ENCODE results near the gene BBS4.
"Not testable (repeated sequence)": the region's sequence is repeated elsewhere in the genome, so short reads cannot be mapped to it uniquely, and the experiment has no call there.

The BBS4 gene, protein sequence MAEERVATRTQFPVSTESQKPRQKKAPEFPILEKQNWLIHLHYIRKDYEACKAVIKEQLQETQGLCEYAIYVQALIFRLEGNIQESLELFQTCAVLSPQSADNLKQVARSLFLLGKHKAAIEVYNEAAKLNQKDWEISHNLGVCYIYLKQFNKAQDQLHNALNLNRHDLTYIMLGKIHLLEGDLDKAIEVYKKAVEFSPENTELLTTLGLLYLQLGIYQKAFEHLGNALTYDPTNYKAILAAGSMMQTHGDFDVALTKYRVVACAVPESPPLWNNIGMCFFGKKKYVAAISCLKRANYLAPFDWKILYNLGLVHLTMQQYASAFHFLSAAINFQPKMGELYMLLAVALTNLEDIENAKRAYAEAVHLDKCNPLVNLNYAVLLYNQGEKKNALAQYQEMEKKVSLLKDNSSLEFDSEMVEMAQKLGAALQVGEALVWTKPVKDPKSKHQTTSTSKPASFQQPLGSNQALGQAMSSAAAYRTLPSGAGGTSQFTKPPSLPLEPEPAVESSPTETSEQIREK
- long read RNA-seq, donor 1, transcript BBS4-201 (16 exons, 2,490 nt) = major isoform, 7 of 21 reads
- long read RNA-seq, donor 1, partial matches to known transcripts = 13 of 21 reads
- long read RNA-seq, donor 1, other reads (novel, unspliced or antisense) = 0 of 21 reads
- long read RNA-seq, donor 2, transcript BBS4-201 (16 exons, 2,490 nt) = major isoform, 5 of 16 reads
- long read RNA-seq, donor 2, partial matches to known transcripts = 0 of 16 reads
- long read RNA-seq, donor 2, other reads (novel, unspliced or antisense) = 10 of 16 reads
- long read RNA-seq, donor 3, partial matches to known transcripts = 0 of 3 reads
- long read RNA-seq, donor 3, other reads (novel, unspliced or antisense) = 0 of 3 reads
- long read RNA-seq, donor 4, partial matches to known transcripts = 79 of 80 reads
- long read RNA-seq, donor 4, other reads (novel, unspliced or antisense) = 0 of 80 reads
- long read RNA-seq, donor 5, partial matches to known transcripts = 0 of 2 reads
- long read RNA-seq, donor 5, other reads (novel, unspliced or antisense) = 0 of 2 reads
- long read RNA-seq, donor 6, partial matches to known transcripts = 0 of 12 reads
- long read RNA-seq, donor 6, other reads (novel, unspliced or antisense) = 10 of 12 reads
- long read RNA-seq, donor 7 = 0 reads
- long read RNA-seq, donor 8, transcript BBS4-201 (16 exons, 2,490 nt) = major isoform, 6 of 14 reads
- long read RNA-seq, donor 8, partial matches to known transcripts = 7 of 14 reads
- long read RNA-seq, donor 8, other reads (novel, unspliced or antisense) = 0 of 14 reads

DNA sequence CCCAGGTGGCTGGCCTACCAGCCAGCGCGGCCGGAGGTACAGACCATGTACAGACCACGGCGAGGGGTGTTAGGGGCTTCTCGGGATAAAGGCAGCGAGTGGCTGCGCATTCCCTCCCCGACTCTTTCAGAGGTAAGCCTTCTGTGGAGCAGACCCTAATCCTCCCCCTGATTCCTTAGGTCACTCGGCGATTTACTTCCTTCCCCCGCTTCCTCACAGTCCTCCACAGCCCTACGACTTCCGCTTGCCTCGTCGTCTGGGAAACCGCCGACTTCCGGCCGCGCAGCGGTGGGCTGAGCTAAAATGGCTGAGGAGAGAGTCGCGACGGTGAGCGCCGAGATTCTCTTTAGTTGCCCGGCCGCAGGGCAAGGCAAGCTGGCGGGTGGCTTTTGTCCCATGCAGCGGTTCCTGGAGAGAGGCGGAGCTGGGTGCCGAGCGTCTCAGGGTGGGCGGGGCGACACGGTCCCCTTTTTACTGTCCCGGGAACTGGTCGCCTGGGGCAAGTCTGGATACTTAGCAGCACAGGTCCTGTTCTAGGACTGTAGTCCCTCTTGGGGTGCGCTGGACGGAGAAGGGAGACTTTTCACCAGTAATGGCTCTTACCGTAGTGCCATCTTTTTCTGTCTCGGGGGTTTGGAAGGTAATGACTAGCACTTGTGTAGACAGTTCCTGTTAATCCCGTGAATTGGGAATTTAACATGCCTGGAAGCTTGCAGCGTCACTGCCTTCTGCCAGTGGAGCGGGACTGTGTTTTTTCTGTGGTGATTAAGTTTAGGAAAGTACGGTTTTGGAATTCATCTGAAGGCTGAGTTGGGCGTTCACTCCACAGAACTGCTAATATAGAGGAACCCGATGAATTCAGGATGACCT lies at the start of gene BBS4, which contains the start of gene HIGD2B:
TSS of gene BBS4 (plus strand) at position 283 of the 870 bp plus-strand sequence. CDS start at position 304, 21 bp downstream.
TSS of gene HIGD2B (minus strand) at position 258 of the 870 bp plus-strand sequence. CDS start 9,808 bp downstream, outside the sequence.
- DNase-seq = peak; percentile 96

DNA sequence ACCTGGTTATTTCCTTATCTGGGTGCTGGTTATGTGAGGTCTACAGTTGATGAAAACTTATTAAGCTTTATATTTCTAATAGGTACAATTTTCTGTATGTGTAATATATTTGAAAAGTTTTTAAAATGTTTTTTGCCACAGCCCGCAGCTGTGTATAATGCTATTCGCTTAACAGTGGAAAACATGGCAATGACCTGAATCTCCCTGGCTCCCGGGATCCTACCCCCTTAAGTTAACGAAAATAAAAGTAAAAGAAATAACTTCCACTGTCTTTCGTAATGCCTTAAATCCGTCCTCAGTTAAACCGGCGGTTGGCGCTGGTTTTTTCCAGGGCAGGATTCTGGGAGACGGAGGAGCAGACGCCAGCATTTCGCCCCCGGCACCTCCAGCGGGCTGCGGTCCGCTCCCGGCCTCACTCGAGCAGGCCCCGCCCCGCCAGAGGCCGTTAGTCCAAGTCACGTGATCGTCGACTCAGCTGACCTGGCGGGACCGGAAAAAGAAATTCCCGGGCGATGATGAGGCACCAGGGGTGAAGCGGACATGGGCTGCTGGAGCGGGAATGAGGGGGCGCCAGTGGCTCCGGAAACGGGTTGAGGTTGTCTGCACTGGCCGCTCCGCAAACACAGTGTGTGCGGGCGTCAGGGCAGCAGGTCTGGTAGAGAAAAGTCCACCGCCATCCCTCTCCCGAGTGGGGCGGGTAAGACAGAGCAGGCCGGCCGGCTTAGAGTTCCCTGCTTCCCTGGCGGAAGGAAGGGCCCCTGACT lies 49.3 kb upstream of the BBS4 start:
- DNase-seq = peak; percentile 65

DNA sequence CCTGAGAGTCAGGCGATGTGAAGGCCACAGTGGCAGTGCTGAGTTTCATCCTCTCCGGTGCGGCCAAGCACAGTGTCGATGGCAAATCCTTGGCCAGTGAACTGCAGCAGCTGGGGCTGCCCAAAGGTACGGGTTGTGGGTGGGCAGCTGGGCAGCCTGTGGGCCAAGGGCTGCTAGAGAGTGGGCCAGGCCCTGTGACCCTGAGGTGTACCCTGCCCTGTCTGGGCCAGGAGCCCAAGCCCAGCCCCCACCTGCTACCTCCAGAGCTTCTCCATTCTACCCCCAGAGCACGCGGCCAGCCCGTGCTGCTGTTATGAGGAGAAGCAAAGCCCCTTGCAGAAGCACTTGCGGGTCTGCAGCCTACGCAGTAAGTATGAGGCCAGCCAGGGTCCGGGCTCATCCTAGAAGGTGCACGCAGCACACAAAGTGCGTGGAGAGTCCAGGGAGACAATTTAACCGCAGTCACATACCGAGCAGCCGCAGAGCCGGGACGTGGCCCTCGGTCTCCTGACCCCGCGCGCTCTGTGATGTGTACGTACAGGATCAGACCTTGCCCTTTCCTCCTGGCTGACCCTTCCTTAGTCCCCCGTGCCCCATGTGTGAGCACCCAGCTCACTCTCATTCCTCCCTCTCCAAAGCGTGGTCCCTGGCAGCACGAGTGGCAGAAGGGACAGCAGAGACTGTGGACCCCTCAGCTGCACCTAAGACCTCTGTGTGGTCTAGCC lies 46.1 kb upstream of the BBS4 start:
- DNase-seq = not testable (repeated sequence)

DNA sequence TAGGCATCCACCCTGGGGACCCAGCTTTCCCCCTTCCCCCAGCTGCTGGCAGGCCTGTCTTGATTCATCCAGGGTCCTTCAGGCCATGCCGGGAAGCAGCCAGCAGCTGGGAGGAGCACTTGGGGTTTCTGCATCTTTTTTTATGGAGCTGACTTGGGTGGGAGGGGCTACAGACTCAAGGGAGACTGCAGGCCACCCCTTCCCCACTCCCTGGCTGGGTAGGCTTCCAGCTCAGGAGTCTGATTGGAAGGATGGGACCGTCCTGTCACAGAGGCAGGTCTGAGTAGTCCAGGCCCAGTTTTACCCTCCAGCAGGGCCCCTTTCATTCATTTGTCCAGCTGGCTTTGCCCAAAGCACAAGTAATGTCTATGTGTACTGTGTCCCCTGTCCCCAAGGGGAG lies 43.7 kb upstream of the BBS4 start:
- not testable (repeated sequence) for DNase-seq

DNA sequence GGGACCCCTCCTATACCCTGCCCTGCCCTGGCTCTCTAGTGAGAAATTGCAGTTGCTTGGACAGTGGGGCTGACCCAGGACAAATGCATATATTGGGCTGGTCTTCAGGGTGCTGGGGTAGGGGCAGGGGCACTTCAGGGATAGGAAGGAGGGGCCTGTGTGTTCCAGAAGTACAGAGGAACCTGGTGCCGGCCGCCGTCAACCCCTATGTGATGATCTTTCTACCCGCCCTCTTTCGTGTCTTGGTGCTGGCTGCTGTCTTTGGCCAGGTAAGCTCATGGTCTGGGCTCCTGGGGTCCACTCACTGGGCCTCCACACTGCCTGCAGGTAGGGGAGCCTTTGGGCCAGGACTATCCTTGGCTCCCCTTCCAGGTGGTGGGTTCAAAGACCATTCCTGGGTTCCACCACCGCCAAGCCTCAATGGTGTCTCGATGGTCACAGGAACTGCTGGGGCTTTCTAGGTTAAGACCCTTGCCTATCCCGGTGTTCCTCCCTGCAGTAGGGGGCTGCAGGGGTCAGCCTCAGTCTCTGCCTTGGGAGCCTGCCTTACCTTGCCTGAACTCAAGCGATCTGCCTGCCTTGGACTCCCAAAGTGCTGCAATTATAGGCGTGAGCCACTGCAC lies 37.3 kb upstream of the BBS4 start:
- not testable (repeated sequence) for DNase-seq

DNA sequence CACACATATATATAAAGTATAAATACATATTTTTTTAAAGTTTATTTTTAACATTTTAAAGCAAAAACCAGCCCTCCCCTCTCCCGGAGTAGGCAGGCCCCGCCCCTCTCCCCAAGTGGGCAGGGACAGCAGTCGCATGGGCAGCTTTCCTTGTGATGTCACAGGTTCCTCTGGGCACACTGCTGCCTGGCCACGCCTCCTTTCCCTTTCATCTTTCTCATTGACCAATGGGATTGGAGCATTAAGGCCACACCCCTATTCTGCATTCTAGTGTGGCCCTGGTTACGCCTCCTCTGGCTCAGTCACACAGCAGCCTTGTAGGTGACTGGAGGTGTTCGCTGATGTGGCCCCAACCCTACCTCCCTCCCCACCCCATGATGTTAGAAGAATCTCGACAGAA lies 31.6 kb upstream of the BBS4 start, which contains the start of gene GOLGA6B:
TSS of gene GOLGA6B (plus strand) at position 301 of the 400 bp plus-strand sequence. CDS start at position 342, 41 bp downstream.
- not testable (repeated sequence) for DNase-seq

DNA sequence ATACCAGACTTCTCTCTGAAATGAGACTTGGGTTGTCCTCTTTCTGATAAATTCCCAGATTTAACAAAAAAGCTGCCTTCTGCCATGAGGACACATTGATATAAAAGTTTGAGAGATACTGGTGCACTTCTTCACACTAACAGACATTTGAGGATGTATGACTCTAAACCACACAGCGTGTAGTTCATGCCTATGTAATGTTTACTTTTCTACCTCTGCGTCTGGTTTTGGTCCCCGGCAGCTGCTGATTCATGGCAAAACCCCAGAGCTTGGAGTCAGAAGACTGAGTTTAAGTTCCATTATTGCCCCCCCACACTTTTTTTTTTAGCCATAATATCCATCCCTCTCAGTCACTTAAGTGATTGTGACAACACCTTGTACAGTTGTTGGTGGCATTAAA lies 30.0 kb upstream of the BBS4 start:
- DNase-seq = not testable (repeated sequence)

DNA sequence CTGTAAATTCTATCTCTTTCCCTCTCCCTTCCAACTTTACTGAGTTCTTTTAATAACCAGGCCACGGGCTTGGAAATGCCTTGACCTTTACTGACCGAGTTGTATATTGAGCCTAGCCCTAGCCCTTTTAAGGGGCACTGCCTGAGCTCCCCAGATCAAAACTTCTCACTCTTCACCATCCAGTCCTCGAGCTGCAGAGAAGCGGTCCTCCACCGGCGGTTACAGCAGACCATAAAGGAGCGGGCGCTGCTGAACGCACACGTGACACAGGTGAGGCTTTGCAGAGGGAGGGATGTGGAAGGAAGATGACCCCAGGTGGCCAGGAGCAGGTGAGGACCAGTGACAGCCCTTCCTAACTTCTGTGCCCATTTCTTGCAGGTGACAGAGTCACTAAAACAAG lies 24.9 kb upstream of the BBS4 start:
- not testable (repeated sequence) for DNase-seq

DNA sequence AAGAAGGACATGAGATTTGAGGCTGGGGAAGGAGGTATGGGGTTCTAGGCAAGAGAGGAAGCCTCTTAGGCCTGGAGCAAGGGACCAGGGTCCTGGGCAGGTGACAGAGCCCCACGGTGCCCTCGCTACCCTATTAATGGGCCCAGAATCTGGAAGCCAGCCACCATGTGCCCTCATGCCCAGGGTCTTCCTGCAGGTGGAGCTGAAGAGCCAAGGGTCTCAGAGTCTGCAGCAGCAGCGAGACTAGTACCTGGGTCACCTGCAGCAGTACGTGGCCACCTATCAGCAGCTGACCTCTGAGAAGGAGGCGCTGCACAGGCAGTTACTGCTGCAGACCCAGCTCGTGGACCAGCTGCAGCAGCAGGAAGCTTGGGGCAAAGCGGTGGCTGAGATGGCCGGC lies 22.1 kb upstream of the BBS4 start:
- not testable (repeated sequence) for DNase-seq

DNA sequence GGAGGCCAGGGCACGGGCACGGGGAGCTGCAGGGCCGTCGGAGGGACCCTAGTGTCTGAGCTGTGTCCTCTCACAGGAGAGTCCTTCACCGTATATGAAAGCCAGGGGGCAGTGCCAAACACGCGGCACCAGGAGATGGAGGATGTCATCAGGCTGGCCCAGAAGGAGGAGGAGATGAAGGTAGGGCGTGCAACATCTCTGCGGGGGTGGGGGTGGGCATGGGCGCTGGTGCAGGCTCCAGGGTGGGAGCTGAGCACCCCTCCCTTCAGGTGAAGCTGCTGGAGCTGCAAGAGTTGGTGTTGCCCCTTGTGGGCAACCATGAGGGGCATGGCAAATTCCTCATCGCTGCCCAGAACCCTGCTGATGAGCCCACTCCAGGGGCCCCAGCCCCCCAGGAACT lies 20.3 kb upstream of the BBS4 start:
- DNase-seq = not testable (repeated sequence)

DNA sequence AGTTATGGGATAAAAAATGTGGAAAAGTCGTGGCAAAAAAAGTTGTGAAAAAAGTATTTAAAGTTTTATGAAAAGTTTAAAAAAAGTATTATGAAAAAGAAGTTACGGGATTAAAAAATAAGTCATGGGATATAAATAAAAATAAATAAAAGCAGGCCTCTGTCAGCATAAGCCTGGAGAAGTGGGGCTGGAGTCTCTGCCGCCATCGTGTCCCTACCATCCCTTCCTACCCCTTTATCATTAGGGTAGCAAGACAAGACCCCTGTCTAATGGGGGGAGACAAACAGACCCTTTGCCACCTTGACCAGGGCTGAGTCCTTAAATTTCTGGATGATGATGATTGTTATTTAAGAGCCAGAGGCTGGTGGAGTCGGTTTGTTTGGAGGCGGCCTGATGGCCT lies 16.2 kb upstream of the BBS4 start:
- not testable (repeated sequence) for DNase-seq

DNA sequence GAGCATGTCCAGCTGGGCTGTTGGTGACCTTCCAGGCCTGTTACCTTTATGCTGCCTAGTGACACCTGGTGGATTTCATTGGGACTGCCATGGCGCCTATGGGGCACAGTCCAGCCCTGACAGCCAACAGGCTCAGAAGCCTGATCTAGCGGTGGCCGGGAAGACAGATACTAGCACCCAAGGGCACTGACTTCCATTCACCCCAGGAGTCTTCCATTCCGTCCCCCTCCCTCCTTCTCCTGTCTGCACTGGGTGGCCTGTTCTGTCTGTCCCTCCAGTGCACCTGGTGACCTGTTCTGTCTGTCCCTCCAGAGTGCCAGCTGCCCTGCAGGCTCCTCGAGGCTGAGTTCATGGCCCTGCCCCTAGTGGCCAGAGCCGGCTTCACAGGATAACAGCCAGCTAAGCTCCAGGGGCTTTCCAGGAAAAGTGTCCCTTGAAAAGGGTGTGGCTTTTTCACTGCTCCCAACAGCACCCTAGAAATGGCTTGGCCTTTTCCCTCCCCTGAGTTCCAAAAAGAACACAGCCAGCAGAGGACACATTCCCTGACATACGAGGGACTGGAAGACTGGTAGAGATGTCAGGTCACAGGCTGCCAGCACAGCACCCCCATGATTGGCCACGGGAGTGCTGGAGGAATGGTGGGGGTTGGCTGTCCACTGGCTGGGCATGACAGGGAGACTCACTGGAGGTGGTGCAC lies 15.2 kb upstream of the BBS4 start:
- DNase-seq = peak; percentile 84

DNA sequence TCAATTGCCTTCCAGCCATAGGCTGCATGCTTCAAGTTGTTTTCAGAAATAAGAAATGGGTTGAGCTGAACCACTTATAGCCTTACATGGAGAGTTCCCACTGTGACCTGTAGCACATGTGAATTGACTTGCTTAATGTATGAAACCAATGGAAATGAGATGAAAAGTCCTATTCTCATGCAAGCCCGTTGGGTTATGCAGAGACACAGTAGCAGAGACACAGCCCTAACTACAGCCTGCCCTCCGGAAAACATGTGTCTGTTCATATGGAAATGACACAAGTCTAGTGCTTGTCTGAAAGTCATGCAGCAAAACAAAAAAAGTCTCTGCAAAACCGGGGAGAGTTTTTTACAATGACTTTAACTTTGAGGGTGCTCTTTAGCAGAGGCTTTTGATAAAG lies 14.5 kb upstream of the BBS4 start:
- no peak for DNase-seq

DNA sequence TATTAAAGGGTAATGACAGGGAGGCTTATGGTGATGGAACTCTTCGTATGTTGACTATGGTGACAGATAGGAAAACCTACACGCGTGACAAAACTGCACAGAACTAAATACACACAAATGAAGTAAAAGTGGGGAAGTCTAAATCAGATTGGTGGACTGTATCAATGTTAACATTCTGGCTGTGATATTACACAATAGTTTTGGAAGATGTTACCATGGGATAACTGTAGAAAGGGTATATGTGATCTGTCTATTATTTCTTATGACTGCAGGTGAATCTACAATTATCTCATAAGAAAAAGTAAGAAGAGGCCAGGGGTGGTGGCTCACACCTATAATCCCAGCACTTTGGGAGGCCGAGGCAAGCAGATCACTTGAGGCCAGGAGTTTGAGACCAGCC lies 9.2 kb upstream of the BBS4 start:
- no peak for DNase-seq

DNA sequence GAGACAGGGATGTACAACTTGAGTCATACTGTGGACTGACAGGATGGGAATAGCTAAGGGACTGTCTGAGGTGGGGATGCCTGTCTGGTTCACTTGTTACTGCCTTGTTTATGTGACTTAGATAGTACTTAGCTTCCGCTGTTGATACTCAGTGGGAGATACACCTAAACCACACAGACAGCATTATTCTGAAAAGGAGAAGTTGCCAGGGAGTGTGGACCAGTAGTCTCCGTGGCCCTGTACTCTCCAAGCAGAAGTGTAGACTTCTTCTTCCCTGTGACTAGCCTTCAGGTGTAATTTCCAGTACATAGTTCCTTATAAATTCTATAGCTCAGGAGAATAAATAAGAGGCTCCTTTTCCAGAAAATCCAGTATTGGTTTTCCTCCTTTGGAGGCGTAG lies 5.1 kb upstream of the BBS4 start:
- DNase-seq = no peak

DNA sequence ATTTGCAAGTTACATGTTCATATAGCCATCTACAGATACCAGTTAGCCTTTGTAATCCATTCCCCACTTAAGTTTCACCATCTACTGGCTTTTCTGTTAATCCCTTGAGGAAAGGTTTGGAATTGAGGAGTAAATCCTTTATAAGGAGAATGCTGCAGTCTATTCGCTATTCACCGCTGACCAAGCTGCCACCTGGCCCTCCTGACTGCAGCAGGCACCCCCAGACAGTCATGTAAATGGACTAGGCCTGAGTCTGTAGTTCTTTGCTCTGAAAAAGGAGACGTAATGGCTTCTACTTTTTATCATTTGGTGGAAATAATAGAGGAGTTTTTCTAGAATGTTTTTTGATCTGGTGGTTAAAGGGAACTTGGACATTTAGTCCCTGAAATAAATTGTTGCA lies 3.2 kb upstream of the BBS4 start:
- DNase-seq = no peak

DNA sequence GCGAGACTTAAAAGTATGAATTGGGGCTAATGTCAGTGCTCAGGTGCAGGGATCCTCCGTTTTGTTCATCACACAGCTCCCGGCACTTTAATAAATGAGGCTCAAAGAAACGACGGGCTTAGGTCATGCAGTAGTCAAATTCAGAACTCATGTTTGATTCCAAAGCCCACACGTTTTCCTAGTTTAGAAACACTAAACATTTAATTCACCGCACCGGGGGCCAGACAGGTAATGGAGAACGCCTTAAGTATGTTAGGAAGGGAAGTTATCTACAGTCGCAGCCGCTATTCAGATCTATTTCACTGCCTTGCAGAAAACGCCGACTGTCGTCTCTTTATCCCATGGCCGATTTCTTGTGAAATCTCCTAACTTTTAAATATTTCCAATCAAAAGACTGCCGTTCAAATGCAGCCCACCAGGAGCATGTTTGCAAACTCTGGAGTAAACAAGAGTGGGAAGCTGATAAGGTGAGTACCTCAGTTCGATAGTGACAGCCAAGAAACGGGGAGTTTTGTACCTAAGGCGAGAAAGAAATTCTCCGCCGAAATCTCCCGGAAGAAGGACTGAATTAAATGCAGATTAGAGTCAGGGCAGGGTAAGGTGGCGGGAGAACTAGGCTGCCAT lies 594 bp upstream of the BBS4 start:
- no peak for DNase-seq

DNA sequence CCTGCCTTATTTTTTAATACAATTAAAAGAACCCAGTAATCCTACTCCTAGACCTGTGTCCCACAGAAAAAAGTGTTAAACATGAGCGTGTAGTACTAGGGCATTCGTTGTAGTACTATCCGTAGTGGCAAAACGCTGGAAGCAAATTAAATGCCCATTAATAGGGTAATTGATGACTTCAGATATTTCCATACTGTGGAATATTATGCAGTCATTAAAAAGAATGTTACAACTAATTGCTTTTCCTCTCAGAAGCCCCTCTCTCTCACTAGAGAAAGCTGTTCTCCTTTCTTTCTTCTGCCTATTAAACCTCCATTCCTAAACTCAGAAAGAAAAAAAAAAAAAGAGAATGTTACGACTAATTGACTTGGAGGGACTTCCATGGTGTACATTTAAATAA lies 2.7 kb downstream of the BBS4 start:
- DNase-seq = no peak

Measured in right kidney (tissue), 9 donors.